MG63 (cell line): ENCODE measurements around the gene RGS9. TPM values are rescaled to one million over a fixed set of nuclear protein-coding genes. Genes with fewer than 3 reads are reported as not detected.

ENCODE experiments used
- DNase-seq: peaks from one replicate; pipeline ENCODE4 v3.0.0-alpha.2; 2020
- H3K27me3 ChIP-seq: fragments of 250-450 bp; sonication (Bioruptor Pico); 2 replicates; pipeline ENCODE4 v1.5.1; 2020; ENCODE audit warnings: mild to moderate bottlenecking, moderate library complexity
- H3K36me3 ChIP-seq: fragments of 250-450 bp; sonication (Bioruptor Pico); 2 replicates; pipeline ENCODE4 v1.5.1; 2020; ENCODE audit warnings: mild to moderate bottlenecking, moderate library complexity
- H3K4me3 ChIP-seq: fragments of 250-450 bp; sonication (Bioruptor Pico); 2 replicates; pipeline ENCODE4 v1.5.1; 2020; ENCODE audit warnings: mild to moderate bottlenecking, moderate library complexity
- H3K9me3 ChIP-seq: fragments of 250-450 bp; sonication (Bioruptor Pico); 2 replicates; pipeline ENCODE4 v1.5.1; 2020; ENCODE audit warnings: mild to moderate bottlenecking, moderate library complexity
- total RNA-seq: library from RNA; depleted of rRNA; stranded (reverse); fragments of >200 nt; shearing (Covaris generic); gene quantifications from 2 replicates; pipeline ENCODE4 v1.2.3, GENCODE V29; 2014; ENCODE audit warnings: low replicate concordance

RGS9 gene
- total RNA-seq, 1 experiment from 2014 or later: 0.53 TPM

DNA sequence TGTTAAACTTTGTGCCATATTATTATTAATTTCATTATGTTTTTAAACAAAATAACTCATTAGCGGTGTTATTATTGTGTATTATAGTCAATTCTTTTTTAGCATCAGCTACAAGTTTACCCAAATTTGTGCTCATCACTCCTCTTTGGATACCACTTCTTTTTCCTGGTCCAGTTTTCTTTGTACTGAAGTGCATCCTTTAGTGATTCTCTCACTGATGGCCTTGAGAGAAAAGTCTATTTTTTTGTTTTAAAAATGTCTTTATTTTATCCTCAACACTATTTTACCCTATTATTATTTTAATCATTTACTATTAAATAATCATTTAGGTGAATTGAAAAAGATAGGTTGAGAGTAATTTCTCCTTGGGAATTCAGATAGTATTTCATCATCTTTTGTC, 99.2 kb downstream of the RGS9 start:
- no peak for DNase-seq
- Histone ChIP-seq H3K4me3 (no peak overlapping the region), H3K9me3 (peaks cover 3% of the 10 kb centered on the region), H3K36me3 (no peaks in the 10 kb centered on the region), H3K27me3 (no peaks in the 10 kb centered on the region)

DNA sequence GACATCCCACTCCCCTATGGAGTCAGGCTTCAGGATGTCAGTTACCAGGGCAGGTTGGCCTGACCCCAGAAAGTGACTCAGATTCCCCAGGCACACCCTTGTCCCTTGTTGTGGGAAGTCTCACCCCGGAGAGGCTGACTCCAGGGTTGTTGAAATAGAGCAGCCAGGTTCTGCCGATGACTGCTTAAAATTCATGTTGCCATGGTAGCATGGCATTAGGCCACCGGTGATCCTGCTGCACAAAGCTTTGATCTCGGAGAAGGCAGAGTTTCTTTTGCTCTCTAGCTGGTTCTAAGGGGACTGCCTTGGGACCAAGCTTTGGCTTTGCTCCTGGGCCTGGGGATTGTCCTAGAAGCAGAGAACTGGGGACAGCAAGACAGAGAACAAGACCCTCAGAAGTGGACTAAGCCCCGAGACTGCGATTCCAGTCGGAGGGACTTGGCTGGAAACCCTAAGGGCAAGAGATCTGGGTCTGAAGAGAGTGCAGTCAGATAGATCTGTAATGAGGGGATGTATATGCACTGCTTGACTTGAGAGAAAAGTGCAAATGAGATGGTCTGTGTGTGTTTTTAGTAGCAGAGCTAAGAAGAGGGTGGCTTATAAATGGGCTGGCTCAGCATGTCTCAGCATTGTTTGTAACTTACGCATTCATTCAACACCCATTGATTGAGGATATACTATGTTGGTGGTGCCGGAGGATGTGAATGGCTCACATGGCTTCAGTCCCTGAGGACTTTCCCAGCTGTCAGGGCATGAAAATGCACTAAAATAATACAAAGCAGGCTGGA, 106.9 kb downstream of the RGS9 start:
- Histone ChIP-seq H3K36me3 (no peaks in the 10 kb centered on the region), H3K4me3 (no peak overlapping the region), H3K9me3 (no peaks in the 10 kb centered on the region), H3K27me3 (no peaks in the 10 kb centered on the region; the same call in 1 of the 2 replicates)
- DNase-seq: peak; percentile 74

DNA sequence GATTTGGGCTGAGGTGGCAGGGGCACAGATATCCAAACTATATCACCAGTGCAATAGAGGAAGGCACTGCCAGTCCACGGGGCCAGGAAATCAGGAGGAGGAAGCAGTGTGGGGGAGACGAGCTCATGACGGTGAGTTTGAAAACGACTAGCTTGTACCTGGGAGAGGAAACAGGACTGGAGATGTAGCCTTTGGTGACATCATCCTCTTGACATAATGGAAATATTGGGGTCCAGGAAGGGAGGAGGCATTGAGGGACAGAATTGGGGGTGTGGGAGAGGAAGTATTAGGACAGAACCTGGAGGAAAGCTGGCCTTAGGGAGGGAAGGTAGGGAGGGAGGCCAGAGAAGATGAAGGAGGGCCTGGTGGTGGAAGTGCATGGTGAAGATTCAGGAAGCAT, 109.1 kb downstream of the RGS9 start:
- no peaks in the 10 kb centered on the region for H3K36me3 ChIP-seq
- no peaks in the 10 kb centered on the region; the same call in 1 of the 2 replicates for H3K27me3 ChIP-seq
- H3K9me3 ChIP-seq: no peaks in the 10 kb centered on the region
- DNase-seq: no peak
- no peak overlapping the region for H3K4me3 ChIP-seq

DNA sequence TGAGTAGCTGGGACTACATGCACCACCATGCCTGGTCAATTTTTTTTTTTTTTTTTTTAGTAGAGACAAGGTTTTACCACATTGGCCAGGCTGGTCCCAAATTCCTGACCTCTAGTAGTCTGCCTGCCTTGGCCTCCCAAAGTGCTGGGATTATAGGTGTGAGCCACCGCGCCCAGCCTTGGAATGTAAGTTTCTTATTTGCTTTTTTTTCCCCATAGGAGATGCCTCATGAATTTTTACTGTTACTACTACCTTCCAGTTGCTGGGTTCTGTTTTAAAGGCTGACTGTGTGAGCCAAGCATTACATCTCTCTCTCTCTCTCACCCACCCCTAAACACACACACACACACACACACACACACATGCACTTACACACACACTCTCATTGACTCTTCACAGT, 112.6 kb downstream of the RGS9 start:
- Histone ChIP-seq H3K36me3 (no peaks in the 10 kb centered on the region), H3K9me3 (0 out of 2 replicates have a peak, but pooled peaks cover 6% of the 10 kb centered on the region), H3K27me3 (peaks cover 14% of the 10 kb centered on the region), H3K4me3 (no peak overlapping the region)
- no peak for DNase-seq

DNA sequence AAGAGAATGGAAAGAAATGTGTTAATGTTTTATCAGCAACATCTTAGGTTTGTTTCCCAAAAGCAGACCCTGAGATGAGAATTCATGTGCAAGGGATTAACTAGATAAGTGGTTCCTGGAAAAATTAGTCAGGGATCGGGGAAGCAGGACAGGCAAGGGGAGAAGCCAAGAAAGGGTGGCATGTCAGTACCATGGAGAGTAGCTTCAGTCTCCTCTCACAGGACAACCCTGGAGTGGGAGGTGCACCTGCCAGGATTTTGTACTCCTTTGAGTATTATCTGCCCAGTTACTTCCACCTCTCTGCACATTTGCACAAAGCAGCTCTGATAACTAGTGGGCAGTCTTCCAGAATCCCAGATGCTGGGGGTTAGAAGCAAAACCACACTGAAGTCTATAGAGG, 117.0 kb downstream of the RGS9 start:
- no peak for DNase-seq

DNA sequence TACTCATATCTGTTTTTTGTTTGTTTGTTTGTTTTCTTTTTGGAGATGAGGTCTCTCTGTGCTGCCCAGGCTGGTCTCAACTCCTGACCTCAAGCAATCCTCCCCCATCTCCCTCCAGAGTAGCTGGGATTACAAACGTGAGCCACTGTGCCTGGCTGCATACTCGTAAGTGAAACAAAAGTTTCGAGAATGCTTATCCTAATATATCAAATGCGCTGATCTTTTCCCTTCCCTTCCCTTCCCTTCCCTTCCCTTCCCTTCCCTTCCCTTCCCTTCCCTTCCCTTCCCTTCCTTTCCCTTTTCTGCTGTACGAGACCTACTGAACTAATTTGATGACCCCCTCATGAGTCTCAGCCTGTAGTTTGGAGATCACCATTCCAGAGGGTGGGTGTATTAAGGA, 122.1 kb downstream of the RGS9 start:
- Histone ChIP-seq H3K4me3 (no peak overlapping the region), H3K9me3 (peaks cover 3% of the 10 kb centered on the region; the same call in 1 of the 2 replicates), H3K27me3 (peaks cover 3% of the 10 kb centered on the region), H3K36me3 (no peaks in the 10 kb centered on the region)
- DNase-seq: no peak

More for the DNA sequence above, 117.0 kb downstream of the RGS9 start:
- peaks cover 6% of the 10 kb centered on the region; the same call in 1 of the 2 replicates for H3K9me3 ChIP-seq
- no peaks in the 10 kb centered on the region for H3K36me3 ChIP-seq
- H3K4me3 ChIP-seq: no peak overlapping the region
- peaks cover 14% of the 10 kb centered on the region for H3K27me3 ChIP-seq

DNA sequence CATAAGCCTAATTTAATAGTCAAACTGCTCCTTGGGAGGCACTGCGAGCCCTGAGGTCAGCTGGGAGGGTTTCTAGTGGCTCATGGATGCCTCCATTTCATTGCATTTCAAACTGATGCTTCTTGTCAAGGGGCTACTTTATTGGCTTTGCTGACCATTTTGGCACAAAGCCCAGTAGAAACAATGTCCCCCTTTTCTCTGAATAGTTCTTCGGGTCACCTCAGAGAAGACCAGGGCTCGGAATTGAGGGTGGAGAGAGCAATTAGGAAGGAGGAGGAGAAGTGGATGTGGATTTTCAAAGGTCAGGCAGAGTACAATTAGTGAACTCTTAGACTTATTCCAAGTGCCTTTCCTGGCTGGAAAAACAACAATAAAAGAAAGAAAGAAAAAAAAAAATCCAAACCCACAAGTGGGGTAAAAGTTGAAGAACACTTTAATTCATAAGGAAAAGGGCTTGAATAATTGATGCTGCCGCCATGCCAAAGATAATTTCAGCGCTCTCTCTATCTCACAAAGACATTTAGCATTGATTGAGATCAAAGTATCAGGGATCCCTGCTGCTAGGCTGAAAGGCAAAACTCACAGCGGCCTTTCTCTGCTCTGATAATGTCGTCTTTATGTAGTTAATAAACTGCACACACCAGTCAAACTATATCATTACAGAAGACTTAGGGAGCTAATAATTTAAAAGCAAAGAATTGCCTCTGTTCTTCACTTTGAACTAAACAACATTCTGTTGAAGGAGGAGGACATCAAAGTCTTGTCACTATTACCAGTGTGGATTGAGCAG, 122.7 kb downstream of the RGS9 start:
- Histone ChIP-seq H3K27me3 (no peaks in the 10 kb centered on the region), H3K4me3 (no peak overlapping the region), H3K36me3 (no peaks in the 10 kb centered on the region), H3K9me3 (no peaks in the 10 kb centered on the region; the same call in 1 of the 2 replicates)
- DNase-seq: no peak

DNA sequence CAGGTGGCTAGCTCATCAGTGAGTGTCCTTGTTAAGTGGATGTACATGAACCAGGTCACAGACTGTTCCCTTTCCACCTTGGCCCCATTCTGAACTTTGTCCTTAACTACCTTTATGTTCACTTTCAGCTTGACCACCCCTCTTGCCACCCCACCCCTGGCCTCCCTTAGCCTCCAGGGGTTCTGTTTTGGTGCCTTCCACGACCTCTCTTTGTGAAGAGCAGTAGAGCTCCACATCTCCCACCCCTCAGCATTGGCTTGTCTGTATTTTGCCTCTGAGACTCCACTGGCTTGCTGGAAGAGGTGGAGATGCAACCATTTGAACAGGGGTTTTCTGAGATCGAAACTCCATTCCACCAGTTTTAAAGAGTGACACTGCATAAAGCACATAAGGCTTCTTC, 123.5 kb downstream of the RGS9 start:
- H3K36me3 ChIP-seq: no peaks in the 10 kb centered on the region
- no peaks in the 10 kb centered on the region for H3K27me3 ChIP-seq
- H3K4me3 ChIP-seq: no peak overlapping the region
- no peaks in the 10 kb centered on the region; the same call in 1 of the 2 replicates for H3K9me3 ChIP-seq
- no peak for DNase-seq

DNA sequence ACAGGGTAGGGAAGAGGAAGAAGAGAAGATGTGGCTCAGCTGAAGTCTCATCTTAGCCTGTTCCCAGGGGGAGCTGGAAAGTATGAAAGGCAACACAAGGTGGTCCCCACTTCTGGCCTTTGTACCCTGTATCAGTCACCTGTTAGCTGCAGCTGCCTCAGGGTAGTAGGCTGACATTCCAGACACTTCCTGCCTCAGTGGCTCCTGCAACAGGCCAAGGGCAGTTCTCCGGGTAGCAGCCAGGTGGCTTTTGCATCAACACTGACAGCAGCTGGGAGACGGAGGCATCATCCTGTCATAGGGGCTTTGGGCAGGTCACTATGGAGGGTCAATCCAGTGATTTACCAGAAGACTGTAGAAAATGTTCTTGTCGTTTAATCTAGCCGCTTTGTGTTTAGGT, 124.0 kb downstream of the RGS9 start:
- Histone ChIP-seq H3K36me3 (no peaks in the 10 kb centered on the region), H3K4me3 (no peak overlapping the region), H3K27me3 (no peaks in the 10 kb centered on the region), H3K9me3 (no peaks in the 10 kb centered on the region; the same call in none of the 2 replicates)
- DNase-seq: no peak

DNA sequence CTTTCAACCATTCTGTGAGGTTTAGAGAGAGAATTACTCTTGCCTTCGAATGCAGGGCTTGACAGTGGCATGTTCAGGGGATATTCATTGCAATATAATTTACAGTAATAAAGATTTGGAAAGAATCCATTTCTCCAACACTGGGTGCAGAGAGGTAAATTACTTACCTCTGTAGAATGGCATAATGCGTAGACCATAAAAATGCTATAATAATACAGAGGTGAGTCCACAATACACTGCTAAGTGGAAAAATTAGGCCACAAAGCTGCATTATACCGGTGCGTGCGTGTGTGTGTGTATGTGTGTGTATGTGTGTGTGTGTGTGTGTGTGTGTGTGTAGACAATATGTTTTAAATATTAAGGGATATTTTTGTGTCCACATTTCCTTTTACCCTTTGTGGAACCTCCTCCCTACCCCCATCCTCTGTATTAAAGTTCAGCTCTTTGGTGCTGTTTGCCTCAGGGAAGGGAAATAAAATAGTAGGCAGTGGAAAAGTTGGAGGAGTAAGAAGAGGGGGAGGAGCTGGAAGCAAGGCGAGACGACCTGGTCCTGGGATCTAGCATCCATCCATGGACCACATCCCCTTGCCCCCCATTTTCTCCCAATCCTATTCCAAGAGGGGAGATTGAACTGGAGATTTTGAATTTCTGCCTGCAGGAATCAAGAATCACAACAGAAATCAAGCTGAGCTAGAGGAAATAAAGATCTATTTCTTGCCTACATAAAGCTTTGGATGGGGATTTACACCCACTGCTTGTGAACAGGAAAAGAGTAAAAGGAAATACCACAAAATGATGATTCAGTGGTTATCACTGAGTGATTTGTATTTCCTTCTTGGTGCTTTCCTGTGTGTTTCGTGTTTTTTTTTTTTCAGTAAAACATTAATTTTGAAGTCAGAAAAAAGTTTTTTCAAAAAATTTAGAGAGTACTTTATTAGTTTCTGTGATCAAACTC, 124.8 kb downstream of the RGS9 start:
- Histone ChIP-seq H3K27me3 (no peaks in the 10 kb centered on the region), H3K9me3 (no peaks in the 10 kb centered on the region; the same call in none of the 2 replicates), H3K36me3 (no peaks in the 10 kb centered on the region), H3K4me3 (no peak overlapping the region)
- no peak for DNase-seq

DNA sequence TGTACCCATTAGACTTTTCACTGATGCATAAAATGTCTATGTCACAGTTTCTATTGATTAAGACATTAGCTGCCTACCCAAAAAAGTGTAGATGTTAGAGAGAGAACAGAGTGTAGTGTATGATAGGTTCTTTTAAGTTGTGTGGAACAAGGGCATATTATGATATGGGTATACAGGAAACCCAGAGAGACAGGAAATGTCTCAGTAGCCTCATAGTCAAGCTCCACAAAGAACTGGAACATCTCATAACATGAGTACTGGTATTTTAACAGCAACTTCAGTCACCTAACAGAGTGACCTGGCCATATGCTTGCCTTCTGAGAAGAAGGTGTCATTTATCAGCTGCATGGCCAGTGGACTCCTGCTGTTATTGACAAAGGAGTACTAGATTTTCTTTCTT, 128.1 kb downstream of the RGS9 start:
- Histone ChIP-seq H3K9me3 (no peaks in the 10 kb centered on the region; the same call in none of the 2 replicates), H3K4me3 (no peak overlapping the region), H3K27me3 (no peaks in the 10 kb centered on the region), H3K36me3 (no peaks in the 10 kb centered on the region)
- no peak for DNase-seq

DNA sequence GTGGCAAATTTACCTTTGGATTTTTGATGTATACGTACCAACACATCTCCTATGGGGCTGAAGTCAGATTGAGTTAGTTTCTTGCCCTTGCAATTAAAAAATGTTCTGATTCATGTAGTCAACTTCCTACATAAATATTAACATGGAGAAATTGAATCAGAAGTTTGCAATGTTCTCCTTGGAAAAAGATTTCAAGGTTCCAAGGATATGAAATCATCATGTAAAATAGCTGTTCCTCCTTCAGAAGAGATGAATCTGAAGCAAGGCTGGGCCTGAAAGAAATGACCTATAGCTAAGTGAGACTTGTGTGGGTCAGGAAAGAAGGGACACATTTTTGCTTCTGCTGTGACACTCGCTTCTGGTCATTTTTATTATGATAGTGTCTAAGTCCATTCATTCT, 131.7 kb downstream of the RGS9 start:
- no peaks in the 10 kb centered on the region for H3K36me3 ChIP-seq
- H3K27me3 ChIP-seq: no peaks in the 10 kb centered on the region
- no peak overlapping the region for H3K4me3 ChIP-seq
- no peak for DNase-seq
- no peaks in the 10 kb centered on the region; the same call in none of the 2 replicates for H3K9me3 ChIP-seq

DNA sequence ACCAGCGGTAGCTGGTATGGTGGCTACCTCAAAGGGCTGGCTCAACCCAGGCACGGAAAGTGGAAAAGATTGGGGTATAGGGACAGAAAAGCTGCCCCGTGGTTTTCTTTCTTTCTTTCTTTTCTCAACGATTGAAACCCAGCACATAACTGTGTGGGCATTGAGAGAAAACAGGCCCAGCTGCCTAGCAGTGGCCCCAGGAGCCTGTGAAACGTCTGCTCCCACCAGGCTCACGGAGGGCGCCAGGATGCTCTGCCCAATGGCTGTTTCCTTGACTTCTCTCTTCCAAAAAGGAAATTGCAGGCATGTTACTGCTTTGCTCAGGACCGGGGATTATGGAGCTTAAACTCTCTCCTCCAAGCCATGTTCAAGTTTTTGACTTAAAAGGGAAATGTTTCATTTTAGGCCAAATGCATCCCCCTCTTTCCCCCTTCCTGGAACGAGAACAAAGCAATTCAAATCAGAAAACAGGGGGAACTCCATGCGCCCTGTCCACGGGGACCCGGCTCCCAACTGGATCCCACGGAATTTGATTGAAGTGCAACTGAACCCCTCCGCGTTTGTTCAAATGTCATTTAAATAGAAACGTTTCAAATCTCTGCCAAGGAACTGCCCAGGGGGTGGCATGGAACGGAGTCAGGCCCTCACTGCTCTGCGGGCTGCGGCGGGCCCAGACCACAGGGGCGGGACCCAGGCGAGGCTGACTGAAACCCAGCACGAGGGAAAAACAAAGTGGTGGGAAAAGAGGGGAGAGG, 133.5 kb downstream of the RGS9 start:
- DNase-seq: no peak
- Histone ChIP-seq H3K27me3 (no peaks in the 10 kb centered on the region), H3K9me3 (no peaks in the 10 kb centered on the region; the same call in none of the 2 replicates), H3K36me3 (no peaks in the 10 kb centered on the region), H3K4me3 (no peak overlapping the region)

DNA sequence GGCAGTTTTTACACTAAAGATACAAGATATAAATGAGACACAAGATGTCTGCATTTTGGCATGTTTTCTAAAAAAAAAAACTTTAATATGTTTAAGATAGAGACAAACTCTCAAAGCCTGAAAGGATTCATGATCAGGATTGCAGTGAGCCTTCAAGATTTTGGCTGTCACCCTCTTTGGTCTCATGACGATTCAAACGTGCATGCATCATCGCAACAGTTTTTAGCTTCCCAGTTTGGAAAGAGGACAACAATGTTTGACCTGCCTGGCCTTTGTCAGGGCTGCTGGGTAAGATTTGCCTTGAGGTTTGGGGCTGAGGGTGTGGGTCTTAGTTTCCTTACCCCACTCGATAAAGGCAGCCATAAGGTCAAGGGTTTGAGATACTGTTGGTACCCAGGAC, 134.1 kb downstream of the RGS9 start:
- no peak overlapping the region for H3K4me3 ChIP-seq
- H3K27me3 ChIP-seq: no peaks in the 10 kb centered on the region
- no peaks in the 10 kb centered on the region for H3K9me3 ChIP-seq
- no peak for DNase-seq
- no peaks in the 10 kb centered on the region for H3K36me3 ChIP-seq
